HCT116 (cell line): ENCODE data around the gene SOX18.

Source experiments
- CTCF ChIP-seq, 3 experiments: fragments of 200-600 bp in 1 of 3; sonication (generic) in 1 of 3; IDR thresholded peaks in 2 of 3; conservative IDR thresholded peaks in 1 of 3; 2 replicates each; pipeline ENCODE4 v1.5.1; 2012 to 2017; ENCODE audit warnings: low read depth in 2 of 3, low read length in 2 of 3, antibody characterized with exemption in 1 of 3, borderline replicate concordance in 1 of 3, control low read depth in 1 of 3, mild to moderate bottlenecking in 1 of 3, mixed read lengths in 1 of 3, mixed run types in 1 of 3, moderate library complexity in 1 of 3; ENCODE audit not compliant: insufficient read depth in 1 of 3
- EGR1 ChIP-seq: IDR thresholded peaks from 2 replicates; pipeline ENCODE4 v1.6.1; 2012; ENCODE audit warnings: low read depth
- EZH2 ChIP-seq: fragments of 200-600 bp; sonication (generic); IDR thresholded peaks from 2 replicates; pipeline ENCODE4 v1.6.1; 2017; ENCODE audit warnings: antibody characterized with exemption, mixed run types
- EZH2phosphoT487 ChIP-seq: fragments of 200-600 bp; IDR thresholded peaks from 2 replicates; pipeline ENCODE4 v1.6.1; 2018; ENCODE audit warnings: antibody characterized with exemption, borderline replicate concordance
- JUND ChIP-seq: IDR thresholded peaks from 2 replicates; pipeline ENCODE4 v1.6.1; 2012
- POLR2A ChIP-seq: IDR thresholded peaks from 2 replicates; pipeline ENCODE4 v1.7.0; 2011; ENCODE audit warnings: borderline replicate concordance; ENCODE audit not compliant: insufficient read depth, insufficient read length; ENCODE audit errors: extremely low read depth
- POLR2AphosphoS5 ChIP-seq: IDR thresholded peaks from 2 replicates; pipeline ENCODE4 v1.6.1; 2011; ENCODE audit warnings: mild to moderate bottlenecking, low read depth, low read length, moderate library complexity
- REST ChIP-seq: IDR thresholded peaks from 2 replicates; pipeline ENCODE4 v1.6.1; 2012; ENCODE audit warnings: low read depth
- TCF7L2 ChIP-seq: IDR thresholded peaks from 2 replicates; pipeline ENCODE4 v1.7.0; 2011; ENCODE audit warnings: borderline replicate concordance, inconsistent platforms; ENCODE audit not compliant: insufficient read depth, insufficient read length; ENCODE audit errors: extremely low read depth
- YY1 ChIP-seq: IDR thresholded peaks from 2 replicates; pipeline ENCODE4 v1.6.1; 2011; ENCODE audit warnings: low read length, low read depth, moderate library complexity, mild to moderate bottlenecking; ENCODE audit not compliant: insufficient replicate concordance; ENCODE audit errors: extremely low read depth
- ZFX ChIP-seq: fragments of 450-650 bp; IDR thresholded peaks from 2 replicates; pipeline ENCODE4 v1.6.1; 2017
- ZNF274 ChIP-seq: fragments of 200-500 bp; sonication (Bioruptor generic); IDR thresholded peaks from 2 replicates; pipeline ENCODE4 v1.6.1; 2014; ENCODE audit warnings: mild to moderate bottlenecking, low read depth, low read length, inconsistent platforms
- TF ChIP-seq, protein P1 (sequence below): IDR thresholded peaks from 2 replicates; pipeline ENCODE4 v1.6.1; 2012

GRCh38 chr20:64044484-64045247 is 4.8 kb downstream of the SOX18 start:
- TF ChIP-seq CTCF (IDR thresholded peaks at IDR 0.05 in 2 of 3, conservative IDR thresholded peaks at IDR 0.05 in 1 of 3; ENCODE audit: borderline replicate concordance in 1 of 3, insufficient read depth in 1 of 3, low read depth in 2 of 3, low read length in 2 of 3) (no peak), JUND (no peak), POLR2A (no peak), REST (no peak), YY1 (no peak), EGR1 (no peak), POLR2AphosphoS5 (peak; percentile 23; the same call in 1 of the 2 replicates), EZH2 (no peak), TCF7L2 (peak; percentile 30), ZFX (no peak), ZNF274 (no peak), EZH2phosphoT487 (no peak)
- TF ChIP-seq, protein P1, sequence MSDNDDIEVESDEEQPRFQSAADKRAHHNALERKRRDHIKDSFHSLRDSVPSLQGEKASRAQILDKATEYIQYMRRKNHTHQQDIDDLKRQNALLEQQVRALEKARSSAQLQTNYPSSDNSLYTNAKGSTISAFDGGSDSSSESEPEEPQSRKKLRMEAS, result no peak
